Measurements from ENCODE around the gene ZNF561. TPM values are rescaled to one million over a fixed set of nuclear protein-coding genes. Genes with fewer than 3 reads are reported as not detected.

The ZNF561 gene
- total and polyA plus RNA-seq, 9 of the 15 experiments (the other 6 are each of a cell fraction or from before 2014, with no cell fraction given), result 13.9 to 34.9 (median 23.6) TPM

DNA sequence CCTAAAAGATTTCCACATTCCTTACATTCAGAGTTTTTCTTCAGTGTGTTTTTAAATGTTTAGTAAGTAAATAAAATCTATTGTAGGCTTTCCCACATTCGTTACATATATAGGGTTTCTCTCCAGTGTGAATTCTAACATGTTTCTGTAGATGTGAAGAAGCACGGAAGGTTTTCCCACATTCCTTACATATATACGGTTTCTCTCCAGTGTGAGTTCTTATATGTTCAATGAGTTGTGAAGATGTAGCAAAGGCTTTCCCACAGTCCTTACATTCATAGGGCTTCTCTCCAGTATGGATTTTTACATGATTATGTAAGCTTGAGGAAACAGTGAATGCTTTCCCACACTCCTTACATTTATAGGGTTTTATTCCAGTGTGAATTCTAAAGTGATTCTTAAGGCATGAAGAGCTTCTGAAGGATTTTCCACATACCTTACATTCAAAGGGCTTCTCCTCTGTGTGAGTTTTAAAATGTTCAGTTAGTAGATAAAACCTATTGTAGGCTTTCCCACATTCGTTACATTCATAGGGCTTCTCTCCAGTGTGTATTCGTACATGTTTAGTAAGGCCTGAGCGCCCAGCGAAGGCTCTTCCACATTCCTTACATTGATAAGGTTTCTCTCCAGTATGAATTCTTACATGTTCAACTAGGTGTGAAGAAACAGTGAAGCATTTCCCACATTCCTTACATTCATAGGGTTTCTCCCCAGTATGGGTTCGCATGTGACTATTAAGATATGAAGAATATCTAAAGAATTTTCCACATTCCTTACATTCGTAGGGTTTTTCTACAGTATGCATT is 54.9 kb downstream of the ZNF561 start (continued):
- TF ChIP-seq NR2C2 (CRISPR knock-in tag; IDR thresholded peaks at IDR 0.05) (no peak), NR2C2 (tag; IDR thresholded peaks at IDR 0.05) (no peak), NR4A1 (CRISPR knock-in tag; IDR thresholded peaks at IDR 0.05) (no peak), NR4A1 (tag; IDR thresholded peaks at IDR 0.05) (no peak), NR2C1 (IDR thresholded peaks at IDR 0.05) (no peak), NR2C1 (tag; IDR thresholded peaks at IDR 0.05) (no peak), PTBP1 (IDR thresholded peaks at IDR 0.05; ENCODE audit: low read depth, low read length) (no peak), ZNF23 (CRISPR knock-in tag; IDR thresholded peaks at IDR 0.05) (no peak), CHD2 (IDR thresholded peaks at IDR 0.05; ENCODE audit: low read depth, low read length) (peak; percentile 41; the same call in 1 of the 2 replicates), ZNF444 (CRISPR knock-in tag; IDR thresholded peaks at IDR 0.05) (no peak), ZBTB8A (IDR thresholded peaks at IDR 0.05; ENCODE audit: partially characterized antibody) (no peak), ZNF253 (CRISPR knock-in tag; conservative IDR thresholded peaks at IDR 0.05) (no peak), JUNB (CRISPR knock-in tag; conservative IDR thresholded peaks at IDR 0.05) (no peak), ZNF174 (CRISPR knock-in tag; IDR thresholded peaks at IDR 0.05) (no peak), GABPA (tag; conservative IDR thresholded peaks at IDR 0.05; ENCODE audit: low read depth) (no peak), FOSL1 (tag; conservative IDR thresholded peaks at IDR 0.05) (no peak), ZNF586 (CRISPR knock-in tag; conservative IDR thresholded peaks at IDR 0.05) (no peak), HDAC8 (tag; IDR thresholded peaks at IDR 0.05) (no peak), SOX6 (IDR thresholded peaks at IDR 0.05) (peak; percentile 78), XRCC5 (IDR thresholded peaks at IDR 0.05; ENCODE audit: low read depth, low read length) (no peak), ZNF347 (CRISPR knock-in tag; IDR thresholded peaks at IDR 0.05; ENCODE audit: low read depth) (no peak), HMG20B (CRISPR knock-in tag; IDR thresholded peaks at IDR 0.05) (no peak)
- TF ChIP-seq, protein P1, sequence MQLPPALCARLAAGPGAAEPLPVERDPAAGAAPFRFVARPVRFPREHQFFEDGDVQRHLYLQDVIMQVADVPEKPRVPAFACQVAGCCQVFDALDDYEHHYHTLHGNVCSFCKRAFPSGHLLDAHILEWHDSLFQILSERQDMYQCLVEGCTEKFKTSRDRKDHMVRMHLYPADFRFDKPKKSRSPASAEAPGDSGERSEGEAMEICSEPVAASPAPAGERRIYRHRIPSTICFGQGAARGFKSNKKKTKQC (CRISPR knock-in tag; IDR thresholded peaks at IDR 0.05), result no peak
- TF ChIP-seq, protein P2, sequence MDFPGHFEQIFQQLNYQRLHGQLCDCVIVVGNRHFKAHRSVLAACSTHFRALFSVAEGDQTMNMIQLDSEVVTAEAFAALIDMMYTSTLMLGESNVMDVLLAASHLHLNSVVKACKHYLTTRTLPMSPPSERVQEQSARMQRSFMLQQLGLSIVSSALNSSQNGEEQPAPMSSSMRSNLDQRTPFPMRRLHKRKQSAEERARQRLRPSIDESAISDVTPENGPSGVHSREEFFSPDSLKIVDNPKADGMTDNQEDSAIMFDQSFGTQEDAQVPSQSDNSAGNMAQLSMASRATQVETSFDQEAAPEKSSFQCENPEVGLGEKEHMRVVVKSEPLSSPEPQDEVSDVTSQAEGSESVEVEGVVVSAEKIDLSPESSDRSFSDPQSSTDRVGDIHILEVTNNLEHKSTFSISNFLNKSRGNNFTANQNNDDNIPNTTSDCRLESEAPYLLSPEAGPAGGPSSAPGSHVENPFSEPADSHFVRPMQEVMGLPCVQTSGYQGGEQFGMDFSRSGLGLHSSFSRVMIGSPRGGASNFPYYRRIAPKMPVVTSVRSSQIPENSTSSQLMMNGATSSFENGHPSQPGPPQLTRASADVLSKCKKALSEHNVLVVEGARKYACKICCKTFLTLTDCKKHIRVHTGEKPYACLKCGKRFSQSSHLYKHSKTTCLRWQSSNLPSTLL (IDR thresholded peaks at IDR 0.05), result no peak
- TF ChIP-seq, protein P3, sequence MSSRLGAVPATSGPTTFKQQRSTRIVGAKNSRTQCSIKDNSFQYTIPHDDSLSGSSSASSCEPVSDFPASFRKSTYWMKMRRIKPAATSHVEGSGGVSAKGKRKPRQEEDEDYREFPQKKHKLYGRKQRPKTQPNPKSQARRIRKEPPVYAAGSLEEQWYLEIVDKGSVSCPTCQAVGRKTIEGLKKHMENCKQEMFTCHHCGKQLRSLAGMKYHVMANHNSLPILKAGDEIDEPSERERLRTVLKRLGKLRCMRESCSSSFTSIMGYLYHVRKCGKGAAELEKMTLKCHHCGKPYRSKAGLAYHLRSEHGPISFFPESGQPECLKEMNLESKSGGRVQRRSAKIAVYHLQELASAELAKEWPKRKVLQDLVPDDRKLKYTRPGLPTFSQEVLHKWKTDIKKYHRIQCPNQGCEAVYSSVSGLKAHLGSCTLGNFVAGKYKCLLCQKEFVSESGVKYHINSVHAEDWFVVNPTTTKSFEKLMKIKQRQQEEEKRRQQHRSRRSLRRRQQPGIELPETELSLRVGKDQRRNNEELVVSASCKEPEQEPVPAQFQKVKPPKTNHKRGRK (tag; IDR thresholded peaks at IDR 0.05), result no peak

All from K562 (cell line).